ENCODE data around the gene F13A1.

Gene F13A1

GRCh38 chr6:6319952-6320811, at the start of gene F13A1:
Gene F13A1 (minus strand): TSS chr6:6320662. CDS start chr6:6318664, 1,998 bp downstream.
- Mint-ChIP-seq H3K4me3 (no peak within 1 kb of the TSS), H3K9me3 (no peaks in the 10 kb centered on the region), H3K27me3 (peaks cover 77% of the 10 kb centered on the region), H3K4me1 (peaks cover 6% of the 10 kb centered on the region), H3K27ac (ENCODE audit: low read depth) (no peak within 1 kb of the TSS), H3K36me3 (ENCODE audit: insufficient read depth) (no peaks in the 10 kb centered on the region)
- ATAC-seq (replicated peaks; ENCODE audit: extremely low read depth, poor library complexity, severe bottlenecking) (no peak), DNase-seq (ENCODE audit: low spot score in 2 of 2) (no peak)

GRCh38 chr6:6368684-6369052, 48.2 kb upstream of the F13A1 start:
- no peak overlapping the region for H3K4me3 Mint-ChIP-seq
- H3K27ac Mint-ChIP-seq (ENCODE audit: low read depth), result no peak overlapping the region
- H3K36me3 Mint-ChIP-seq (ENCODE audit: insufficient read depth), result no peaks in the 10 kb centered on the region
- no peaks in the 10 kb centered on the region for H3K4me1 Mint-ChIP-seq
- peaks cover 26% of the 10 kb centered on the region for H3K27me3 Mint-ChIP-seq
- H3K9me3 Mint-ChIP-seq, result no peaks in the 10 kb centered on the region
- no peak for ATAC-seq (replicated peaks; ENCODE audit: extremely low read depth, poor library complexity, severe bottlenecking)
- DNase-seq (ENCODE audit: low spot score in 2 of 2), result no peak

GRCh38 chr6:6368040-6368683, 47.7 kb upstream of the F13A1 start:
- H3K4me1 Mint-ChIP-seq, result no peaks in the 10 kb centered on the region
- ATAC-seq (replicated peaks; ENCODE audit: extremely low read depth, poor library complexity, severe bottlenecking) (no peak), DNase-seq (ENCODE audit: low spot score in 2 of 2) (no peak)
- H3K36me3 Mint-ChIP-seq (ENCODE audit: insufficient read depth), result no peaks in the 10 kb centered on the region
- no peak overlapping the region for H3K27ac Mint-ChIP-seq (ENCODE audit: low read depth)
- no peaks in the 10 kb centered on the region for H3K9me3 Mint-ChIP-seq
- H3K4me3 Mint-ChIP-seq, result no peak overlapping the region
- H3K27me3 Mint-ChIP-seq, result peaks cover 25% of the 10 kb centered on the region

DNA sequence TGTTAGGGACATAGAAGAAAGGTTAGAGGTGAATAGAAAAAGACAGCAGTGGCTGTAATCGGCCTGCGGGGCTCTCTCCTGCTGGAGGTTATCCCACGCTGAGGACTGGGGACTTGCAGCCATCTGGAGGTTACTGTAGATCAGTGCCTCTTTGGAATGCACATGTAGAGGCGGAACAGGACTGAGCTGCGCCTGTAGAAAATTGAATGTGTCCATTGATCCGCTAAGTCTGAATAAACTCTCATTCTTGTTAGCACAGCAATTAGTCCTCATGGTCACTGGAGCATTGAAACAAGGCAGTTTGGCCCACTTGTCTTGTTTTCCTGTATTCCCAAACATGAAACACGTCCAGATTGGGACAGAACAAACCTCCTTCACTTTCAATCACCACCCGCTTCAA, 46.3 kb upstream of the F13A1 start:
- ATAC-seq (replicated peaks; ENCODE audit: extremely low read depth, poor library complexity, severe bottlenecking) (no peak), DNase-seq (ENCODE audit: low spot score in 2 of 2) (no peak)
- H3K9me3 Mint-ChIP-seq, result no peaks in the 10 kb centered on the region
- H3K27me3 Mint-ChIP-seq, result peaks cover 13% of the 10 kb centered on the region
- H3K4me1 Mint-ChIP-seq, result no peaks in the 10 kb centered on the region
- H3K27ac Mint-ChIP-seq (ENCODE audit: low read depth), result no peak overlapping the region
- no peak overlapping the region for H3K4me3 Mint-ChIP-seq
- H3K36me3 Mint-ChIP-seq (ENCODE audit: insufficient read depth), result no peaks in the 10 kb centered on the region

GRCh38 chr6:6365242-6365641, 44.8 kb upstream of the F13A1 start:
- Mint-ChIP-seq H3K27me3 (peaks cover 12% of the 10 kb centered on the region), H3K4me3 (no peak overlapping the region), H3K36me3 (ENCODE audit: insufficient read depth) (no peaks in the 10 kb centered on the region), H3K9me3 (no peaks in the 10 kb centered on the region), H3K27ac (ENCODE audit: low read depth) (no peak overlapping the region), H3K4me1 (no peaks in the 10 kb centered on the region)
- DNase-seq (ENCODE audit: low spot score in 2 of 2), result no peak
- no peak for ATAC-seq (replicated peaks; ENCODE audit: extremely low read depth, poor library complexity, severe bottlenecking)

DNA sequence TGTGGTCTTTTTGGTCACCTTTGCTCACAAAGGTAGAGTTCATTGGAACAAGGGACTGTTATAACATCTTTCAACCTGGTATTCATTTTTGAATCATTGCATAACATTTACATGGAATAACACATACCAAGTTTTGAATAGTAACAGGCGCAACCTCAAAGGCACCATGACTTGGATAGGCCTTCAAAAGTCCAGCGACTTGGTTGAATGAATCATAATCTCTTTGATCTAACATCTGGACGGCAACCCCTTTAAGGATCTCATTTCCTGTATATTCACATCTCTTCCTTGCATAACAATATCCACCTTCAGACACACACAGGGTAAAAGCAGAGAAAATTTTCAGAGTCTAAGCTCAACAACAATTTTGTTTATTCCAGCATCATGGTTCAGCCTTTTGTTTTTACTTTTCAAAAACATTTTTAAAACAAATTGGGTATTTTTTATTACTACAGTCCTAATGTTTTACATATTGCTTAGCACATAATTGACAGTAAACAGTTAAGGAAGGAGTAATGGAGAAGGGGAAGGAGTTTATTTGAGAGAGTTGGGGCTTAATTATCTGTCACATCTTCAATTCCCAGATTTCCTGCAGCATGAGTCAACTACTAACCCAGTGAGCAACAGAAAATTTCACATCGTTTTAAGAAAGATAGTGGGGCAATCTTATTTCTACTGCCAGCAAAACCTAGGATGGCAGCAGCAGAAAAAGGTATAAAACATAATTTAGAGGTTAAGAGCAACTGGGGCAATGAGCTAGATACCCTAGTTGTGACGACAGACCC, 41.8 kb upstream of the F13A1 start:
- Mint-ChIP-seq H3K27ac (ENCODE audit: low read depth) (no peak overlapping the region), H3K36me3 (ENCODE audit: insufficient read depth) (no peaks in the 10 kb centered on the region), H3K4me1 (no peaks in the 10 kb centered on the region), H3K9me3 (no peaks in the 10 kb centered on the region), H3K27me3 (peaks cover 14% of the 10 kb centered on the region), H3K4me3 (no peak overlapping the region)
- ATAC-seq (replicated peaks; ENCODE audit: extremely low read depth, poor library complexity, severe bottlenecking) (no peak), DNase-seq (ENCODE audit: low spot score in 2 of 2) (no peak)

- DNase-seq (ENCODE audit: low spot score in 2 of 2) (no peak), ATAC-seq (replicated peaks; ENCODE audit: extremely low read depth, poor library complexity, severe bottlenecking) (no peak)
- Mint-ChIP-seq H3K27ac (ENCODE audit: low read depth) (no peak overlapping the region), H3K4me1 (no peaks in the 10 kb centered on the region), H3K36me3 (ENCODE audit: insufficient read depth) (no peaks in the 10 kb centered on the region), H3K27me3 (peaks cover 22% of the 10 kb centered on the region), H3K4me3 (no peak overlapping the region), H3K9me3 (no peaks in the 10 kb centered on the region)
Observed at GRCh38 chr6:6357530-6357929, 37.1 kb upstream of the F13A1 start.

GRCh38 chr6:6357032-6357431, 36.6 kb upstream of the F13A1 start:
- H3K4me1 Mint-ChIP-seq, result no peaks in the 10 kb centered on the region
- ATAC-seq (replicated peaks; ENCODE audit: extremely low read depth, poor library complexity, severe bottlenecking) (no peak), DNase-seq (ENCODE audit: low spot score in 2 of 2) (no peak)
- H3K27me3 Mint-ChIP-seq, result peaks cover 22% of the 10 kb centered on the region
- no peaks in the 10 kb centered on the region for H3K36me3 Mint-ChIP-seq (ENCODE audit: insufficient read depth)
- no peak overlapping the region for H3K27ac Mint-ChIP-seq (ENCODE audit: low read depth)
- no peak overlapping the region for H3K4me3 Mint-ChIP-seq
- no peaks in the 10 kb centered on the region for H3K9me3 Mint-ChIP-seq

DNA sequence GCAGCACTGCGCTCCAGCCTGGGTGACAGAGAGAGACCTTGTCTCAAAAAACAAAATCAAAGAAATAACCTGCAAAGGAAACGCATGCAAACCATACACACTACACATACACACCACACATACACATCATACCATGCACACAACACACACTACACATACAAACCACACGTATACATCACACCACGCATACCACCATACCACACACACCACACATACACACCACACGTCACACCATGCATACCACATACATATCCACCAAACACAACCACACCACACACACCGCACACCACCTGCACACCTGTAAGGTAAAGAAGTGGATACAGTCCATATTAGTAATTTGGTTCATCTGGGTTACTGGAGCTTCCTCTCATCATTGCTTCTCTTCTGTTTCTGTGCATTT, 32.3 kb upstream of the F13A1 start:
- H3K36me3 Mint-ChIP-seq (ENCODE audit: insufficient read depth), result no peaks in the 10 kb centered on the region
- H3K9me3 Mint-ChIP-seq, result no peaks in the 10 kb centered on the region
- no peak overlapping the region for H3K4me3 Mint-ChIP-seq
- peaks cover 31% of the 10 kb centered on the region for H3K27me3 Mint-ChIP-seq
- ATAC-seq (replicated peaks; ENCODE audit: extremely low read depth, poor library complexity, severe bottlenecking) (no peak), DNase-seq (ENCODE audit: low spot score in 2 of 2) (no peak)
- H3K27ac Mint-ChIP-seq (ENCODE audit: low read depth), result no peak overlapping the region
- no peaks in the 10 kb centered on the region for H3K4me1 Mint-ChIP-seq

DNA sequence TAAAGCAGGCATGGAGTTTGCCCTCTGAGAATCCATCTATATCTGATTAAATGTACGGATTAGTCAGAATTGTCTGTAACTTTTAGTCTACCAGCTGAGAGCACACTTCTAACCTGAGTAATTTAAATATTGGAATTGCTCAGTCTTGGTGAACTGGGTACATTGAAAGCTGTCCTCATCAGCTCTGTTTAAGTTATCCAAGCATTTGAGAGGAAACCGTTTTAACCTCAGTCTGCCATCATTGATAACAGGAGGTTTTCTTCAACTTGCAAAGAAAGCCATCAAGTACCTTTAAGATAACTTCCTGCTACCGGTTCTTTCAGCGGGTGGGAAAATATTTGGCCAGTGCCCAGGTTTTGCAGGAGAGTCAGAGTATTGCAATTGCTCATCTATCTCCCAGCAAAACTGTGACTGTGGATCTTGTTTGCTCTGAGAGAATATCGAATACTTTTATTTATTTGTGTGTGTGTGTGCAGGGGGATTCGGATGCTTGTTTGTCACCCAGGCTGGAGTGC, 31.1 kb upstream of the F13A1 start:
- no peak for DNase-seq (ENCODE audit: low spot score in 2 of 2)
- no peak overlapping the region for H3K27ac Mint-ChIP-seq (ENCODE audit: low read depth)
- H3K27me3 Mint-ChIP-seq, result peaks cover 40% of the 10 kb centered on the region
- H3K9me3 Mint-ChIP-seq, result no peaks in the 10 kb centered on the region
- H3K4me1 Mint-ChIP-seq, result no peaks in the 10 kb centered on the region
- no peak overlapping the region for H3K4me3 Mint-ChIP-seq
- no peaks in the 10 kb centered on the region for H3K36me3 Mint-ChIP-seq (ENCODE audit: insufficient read depth)
- no peak for ATAC-seq (replicated peaks; ENCODE audit: extremely low read depth, poor library complexity, severe bottlenecking)

DNA sequence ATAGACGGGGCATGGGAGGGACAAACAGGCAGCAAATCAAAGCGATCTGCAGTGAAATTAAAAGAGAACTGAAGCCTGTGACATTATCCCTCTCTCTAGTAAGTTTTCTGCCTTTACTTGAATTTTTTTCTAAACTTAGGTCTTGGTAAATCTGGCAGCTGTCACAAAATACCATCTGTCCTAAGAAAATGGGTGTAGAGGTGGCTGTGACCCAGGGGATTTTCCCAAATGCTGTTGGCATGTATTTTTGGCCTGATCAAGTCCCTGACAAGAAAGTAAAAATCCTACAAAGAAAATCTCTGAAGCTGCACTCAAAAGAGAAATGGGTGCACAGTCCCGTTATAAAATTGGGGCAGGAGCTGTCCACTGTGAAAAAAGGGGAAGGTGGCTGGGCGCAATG, 30.2 kb upstream of the F13A1 start:
- DNase-seq (ENCODE audit: low spot score in 2 of 2) (no peak), ATAC-seq (replicated peaks; ENCODE audit: extremely low read depth, poor library complexity, severe bottlenecking) (no peak)
- peaks cover 43% of the 10 kb centered on the region for H3K27me3 Mint-ChIP-seq
- no peaks in the 10 kb centered on the region for H3K9me3 Mint-ChIP-seq
- H3K4me1 Mint-ChIP-seq, result no peaks in the 10 kb centered on the region
- no peak overlapping the region for H3K4me3 Mint-ChIP-seq
- H3K27ac Mint-ChIP-seq (ENCODE audit: low read depth), result no peak overlapping the region
- no peaks in the 10 kb centered on the region for H3K36me3 Mint-ChIP-seq (ENCODE audit: insufficient read depth)

GRCh38 chr6:6348256-6348655, 27.8 kb upstream of the F13A1 start:
- Mint-ChIP-seq H3K36me3 (ENCODE audit: insufficient read depth) (no peaks in the 10 kb centered on the region), H3K4me3 (no peak overlapping the region), H3K27ac (ENCODE audit: low read depth) (no peak overlapping the region), H3K4me1 (no peaks in the 10 kb centered on the region), H3K9me3 (no peaks in the 10 kb centered on the region), H3K27me3 (peaks cover 34% of the 10 kb centered on the region)
- DNase-seq (ENCODE audit: low spot score in 2 of 2), result no peak
- no peak for ATAC-seq (replicated peaks; ENCODE audit: extremely low read depth, poor library complexity, severe bottlenecking)

Data from central memory CD8-positive, alpha-beta T cell (primary cell).